ENCODE data around the gene ADAM19. TPM values are rescaled to one million over a fixed set of nuclear protein-coding genes. Genes with fewer than 3 reads are reported as not detected.

ADAM19 gene
- total RNA-seq, 1 experiment from 2014 or later: 3.5 TPM

DNA sequence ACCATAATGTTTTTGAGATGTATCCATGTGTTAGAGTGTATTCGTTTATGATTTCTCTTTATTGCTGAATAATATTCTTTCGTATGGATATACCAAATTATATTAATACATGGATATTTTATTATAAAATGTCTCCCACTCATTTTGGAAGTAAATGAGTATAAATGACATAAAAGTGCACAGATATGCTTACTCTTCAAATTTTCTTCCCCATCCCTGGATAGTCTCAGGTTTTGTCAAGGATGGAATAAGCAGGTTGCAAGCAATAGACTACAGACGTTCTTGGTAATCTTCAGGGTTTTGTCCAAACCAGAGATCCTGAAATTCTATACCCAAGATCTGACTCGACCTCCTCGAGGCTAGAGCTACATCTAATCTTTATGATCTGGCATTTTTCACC is 64.9 kb downstream of the ADAM19 start:
- DNase-seq (ENCODE audit: low read depth, low spot score) (no peak), ATAC-seq (no peak)
- POLR2A ChIA-PET: no interaction called here
- H3K4me3 ChIP-seq (ENCODE audit: low read depth in 2 of 2, low read length in 2 of 2): no peak overlapping the region
- in situ Hi-C loops (cut with HindIII; ENCODE audit: low pct_unique_long_range_greater_than_20kb, low sequenced_read_pairs): no loop called here
- H3K4me1 ChIP-seq (ENCODE audit: control insufficient read depth, insufficient read depth, low read length): no peaks in the 10 kb centered on the region; the same call in 1 of the 2 replicates
- intact Hi-C loops (cut with micrococcal nuclease; ENCODE audit: unreplicated experiment): no loop called here
- CTCF ChIA-PET: no interaction called here
- TF ChIP-seq SIN3A (IDR thresholded peaks at IDR 0.05; ENCODE audit: borderline replicate concordance, insufficient read depth, low read depth, low read length) (no peak), TCF7L2 (IDR thresholded peaks at IDR 0.05; ENCODE audit: low read depth, low read length) (no peak)
- no peaks in the 10 kb centered on the region for H3K36me3 ChIP-seq (ENCODE audit: control insufficient read depth, insufficient read depth, low read length)
- no peaks in the 10 kb centered on the region for H3K9me3 ChIP-seq (ENCODE audit: control insufficient read depth, insufficient read depth, low read depth, low read length)
- BruUV-seq (replicated peaks): no TSS peak
- H3K27me3 ChIP-seq (ENCODE audit: control insufficient read depth, insufficient read depth, low read length): no peaks in the 10 kb centered on the region
- H3K27ac ChIP-seq (ENCODE audit: low read length): no peak overlapping the region

DNA sequence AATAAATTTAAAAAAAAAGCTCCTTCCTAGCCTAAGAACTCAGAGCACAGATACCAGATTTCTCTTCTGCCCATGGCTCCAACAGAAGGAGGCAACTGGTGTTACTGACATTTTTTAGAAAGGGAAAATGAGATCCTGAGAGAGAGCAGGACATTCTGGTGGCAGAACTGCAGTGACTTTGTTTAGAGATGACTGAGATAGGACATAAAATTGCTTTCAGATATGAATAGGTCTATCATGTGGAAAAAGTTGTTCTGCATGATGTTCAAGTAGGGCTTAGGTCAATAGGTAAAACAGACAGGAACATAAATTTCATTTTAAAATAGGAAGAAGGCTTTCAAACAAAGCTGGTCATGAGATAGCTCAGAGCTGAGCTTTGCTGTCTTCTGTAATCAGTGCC is 66.0 kb downstream of the ADAM19 start:
- intact Hi-C loops (cut with micrococcal nuclease; ENCODE audit: unreplicated experiment) (no loop called here), in situ Hi-C loops (cut with HindIII; ENCODE audit: low pct_unique_long_range_greater_than_20kb, low sequenced_read_pairs) (no loop called here)
- DNase-seq (ENCODE audit: low read depth, low spot score) (no peak), ATAC-seq (no peak)
- ChIA-PET POLR2A (no interaction called here), CTCF (no interaction called here)
- Histone ChIP-seq H3K27ac (ENCODE audit: low read length) (no peak overlapping the region), H3K27me3 (ENCODE audit: control insufficient read depth, insufficient read depth, low read length) (no peaks in the 10 kb centered on the region), H3K9me3 (ENCODE audit: control insufficient read depth, insufficient read depth, low read depth, low read length) (no peaks in the 10 kb centered on the region), H3K4me3 (ENCODE audit: low read depth in 2 of 2, low read length in 2 of 2) (no peak overlapping the region), H3K4me1 (ENCODE audit: control insufficient read depth, insufficient read depth, low read length) (no peaks in the 10 kb centered on the region; the same call in 1 of the 2 replicates), H3K36me3 (ENCODE audit: control insufficient read depth, insufficient read depth, low read length) (no peaks in the 10 kb centered on the region)
- no TSS peak for BruUV-seq (replicated peaks)
- TF ChIP-seq SIN3A (IDR thresholded peaks at IDR 0.05; ENCODE audit: borderline replicate concordance, insufficient read depth, low read depth, low read length): no peak
- TF ChIP-seq, protein P1, sequence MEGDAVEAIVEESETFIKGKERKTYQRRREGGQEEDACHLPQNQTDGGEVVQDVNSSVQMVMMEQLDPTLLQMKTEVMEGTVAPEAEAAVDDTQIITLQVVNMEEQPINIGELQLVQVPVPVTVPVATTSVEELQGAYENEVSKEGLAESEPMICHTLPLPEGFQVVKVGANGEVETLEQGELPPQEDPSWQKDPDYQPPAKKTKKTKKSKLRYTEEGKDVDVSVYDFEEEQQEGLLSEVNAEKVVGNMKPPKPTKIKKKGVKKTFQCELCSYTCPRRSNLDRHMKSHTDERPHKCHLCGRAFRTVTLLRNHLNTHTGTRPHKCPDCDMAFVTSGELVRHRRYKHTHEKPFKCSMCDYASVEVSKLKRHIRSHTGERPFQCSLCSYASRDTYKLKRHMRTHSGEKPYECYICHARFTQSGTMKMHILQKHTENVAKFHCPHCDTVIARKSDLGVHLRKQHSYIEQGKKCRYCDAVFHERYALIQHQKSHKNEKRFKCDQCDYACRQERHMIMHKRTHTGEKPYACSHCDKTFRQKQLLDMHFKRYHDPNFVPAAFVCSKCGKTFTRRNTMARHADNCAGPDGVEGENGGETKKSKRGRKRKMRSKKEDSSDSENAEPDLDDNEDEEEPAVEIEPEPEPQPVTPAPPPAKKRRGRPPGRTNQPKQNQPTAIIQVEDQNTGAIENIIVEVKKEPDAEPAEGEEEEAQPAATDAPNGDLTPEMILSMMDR (IDR thresholded peaks at IDR 0.05): no peak
- no peak for TF ChIP-seq POLR2AphosphoS5 (IDR thresholded peaks at IDR 0.05; ENCODE audit: low read depth, low read length)
- no peak for TF ChIP-seq TCF7L2 (IDR thresholded peaks at IDR 0.05; ENCODE audit: low read depth, low read length)
- TF ChIP-seq, protein P2, sequence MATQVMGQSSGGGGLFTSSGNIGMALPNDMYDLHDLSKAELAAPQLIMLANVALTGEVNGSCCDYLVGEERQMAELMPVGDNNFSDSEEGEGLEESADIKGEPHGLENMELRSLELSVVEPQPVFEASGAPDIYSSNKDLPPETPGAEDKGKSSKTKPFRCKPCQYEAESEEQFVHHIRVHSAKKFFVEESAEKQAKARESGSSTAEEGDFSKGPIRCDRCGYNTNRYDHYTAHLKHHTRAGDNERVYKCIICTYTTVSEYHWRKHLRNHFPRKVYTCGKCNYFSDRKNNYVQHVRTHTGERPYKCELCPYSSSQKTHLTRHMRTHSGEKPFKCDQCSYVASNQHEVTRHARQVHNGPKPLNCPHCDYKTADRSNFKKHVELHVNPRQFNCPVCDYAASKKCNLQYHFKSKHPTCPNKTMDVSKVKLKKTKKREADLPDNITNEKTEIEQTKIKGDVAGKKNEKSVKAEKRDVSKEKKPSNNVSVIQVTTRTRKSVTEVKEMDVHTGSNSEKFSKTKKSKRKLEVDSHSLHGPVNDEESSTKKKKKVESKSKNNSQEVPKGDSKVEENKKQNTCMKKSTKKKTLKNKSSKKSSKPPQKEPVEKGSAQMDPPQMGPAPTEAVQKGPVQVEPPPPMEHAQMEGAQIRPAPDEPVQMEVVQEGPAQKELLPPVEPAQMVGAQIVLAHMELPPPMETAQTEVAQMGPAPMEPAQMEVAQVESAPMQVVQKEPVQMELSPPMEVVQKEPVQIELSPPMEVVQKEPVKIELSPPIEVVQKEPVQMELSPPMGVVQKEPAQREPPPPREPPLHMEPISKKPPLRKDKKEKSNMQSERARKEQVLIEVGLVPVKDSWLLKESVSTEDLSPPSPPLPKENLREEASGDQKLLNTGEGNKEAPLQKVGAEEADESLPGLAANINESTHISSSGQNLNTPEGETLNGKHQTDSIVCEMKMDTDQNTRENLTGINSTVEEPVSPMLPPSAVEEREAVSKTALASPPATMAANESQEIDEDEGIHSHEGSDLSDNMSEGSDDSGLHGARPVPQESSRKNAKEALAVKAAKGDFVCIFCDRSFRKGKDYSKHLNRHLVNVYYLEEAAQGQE (IDR thresholded peaks at IDR 0.05; ENCODE audit: insufficient read depth in 1 of 2, low read depth in 2 of 2, low read length in 1 of 2): no peak

DNA sequence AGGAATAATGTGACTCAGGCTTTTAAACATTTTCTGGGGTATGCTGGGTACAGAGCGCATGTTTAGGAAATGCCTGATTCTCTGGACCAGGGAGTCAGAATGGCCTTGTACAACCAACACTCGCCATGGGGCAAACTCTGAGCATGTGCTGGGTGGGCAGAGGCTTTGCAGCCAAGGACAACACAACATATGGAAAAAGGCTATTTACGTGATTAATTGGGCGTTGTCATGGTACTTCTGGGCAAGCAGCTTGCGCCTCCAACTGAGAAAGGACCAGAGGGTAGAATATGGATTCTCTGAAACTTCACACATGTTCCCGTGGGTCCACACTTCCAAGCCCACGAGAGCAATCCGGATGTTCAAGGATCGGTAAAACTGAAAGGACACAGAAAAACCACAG is 66.5 kb downstream of the ADAM19 start:
- Histone ChIP-seq H3K27ac (ENCODE audit: low read length) (no peak overlapping the region), H3K9me3 (ENCODE audit: control insufficient read depth, insufficient read depth, low read depth, low read length) (no peaks in the 10 kb centered on the region), H3K4me3 (ENCODE audit: low read depth in 2 of 2, low read length in 2 of 2) (no peak overlapping the region), H3K4me1 (ENCODE audit: control insufficient read depth, insufficient read depth, low read length) (no peaks in the 10 kb centered on the region; the same call in 1 of the 2 replicates), H3K36me3 (ENCODE audit: control insufficient read depth, insufficient read depth, low read length) (no peaks in the 10 kb centered on the region), H3K27me3 (ENCODE audit: control insufficient read depth, insufficient read depth, low read length) (no peaks in the 10 kb centered on the region)
- no peak for ATAC-seq
- no peak for DNase-seq (ENCODE audit: low read depth, low spot score)
- in situ Hi-C loops (cut with HindIII; ENCODE audit: low pct_unique_long_range_greater_than_20kb, low sequenced_read_pairs) (no loop called here), intact Hi-C loops (cut with micrococcal nuclease; ENCODE audit: unreplicated experiment) (no loop called here)
- CTCF ChIA-PET: no interaction called here
- POLR2A ChIA-PET: no interaction called here
- TF ChIP-seq, protein P1 (IDR thresholded peaks at IDR 0.05): no peak
- TF ChIP-seq TCF7L2 (IDR thresholded peaks at IDR 0.05; ENCODE audit: low read depth, low read length): no peak
- TF ChIP-seq SIN3A (IDR thresholded peaks at IDR 0.05; ENCODE audit: borderline replicate concordance, insufficient read depth, low read depth, low read length): no peak
- BruUV-seq (replicated peaks): no TSS peak

Data from Panc1 (cell line).